Measurements from ENCODE around the gene PHF14. TPM values are rescaled to one million over a fixed set of nuclear protein-coding genes. Genes with fewer than 3 reads are reported as not detected.

The PHF14 gene
- total RNA-seq, 3 donors from 2014 or later, result 42.6 to 73.5 (median 66.9) TPM

DNA sequence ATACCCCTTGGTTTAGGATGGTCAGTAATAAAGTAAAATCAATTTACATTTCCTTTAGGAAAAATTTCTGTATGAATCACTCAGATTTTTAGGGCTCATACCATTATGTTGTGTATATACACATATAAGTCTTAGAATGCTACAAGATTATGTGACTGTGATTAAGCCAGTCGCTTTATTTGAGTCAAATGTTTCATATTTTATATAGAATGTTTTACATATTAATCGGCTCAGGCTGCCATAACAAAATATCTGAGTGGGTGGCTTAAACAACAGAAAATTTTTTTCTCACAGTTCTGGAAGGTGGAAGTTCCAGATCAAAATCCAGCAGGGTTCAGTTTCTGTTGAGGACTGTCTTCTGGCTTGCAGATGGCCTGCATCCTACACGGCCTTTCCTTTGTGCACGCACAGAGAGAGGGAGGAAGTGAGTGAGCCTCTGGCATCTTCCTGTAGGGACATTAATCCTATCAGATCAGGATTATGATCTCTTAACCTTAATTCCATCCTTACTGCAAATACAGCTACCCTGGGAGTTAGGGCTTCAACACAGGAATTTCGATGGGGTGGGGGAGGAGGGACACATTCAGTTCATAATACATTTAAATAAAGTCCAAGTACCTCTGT is 198.0 kb downstream of the PHF14 start:
- Histone ChIP-seq H3K27ac (no peak overlapping the region), H3K9me3 (no peaks in the 10 kb centered on the region), H3K4me3 (no peak overlapping the region), H3K4me1 (no peaks in the 10 kb centered on the region), H3K27me3 (no peaks in the 10 kb centered on the region), H3K36me3 (no peaks in the 10 kb centered on the region)
- intact Hi-C loops (cut with DNase I; ENCODE audit: low total_unique reads), result no loop called here
- DNase-seq (ENCODE audit: low spot score in 2 of 2), result no peak
- no peak for TF ChIP-seq POLR2A (IDR thresholded peaks at IDR 0.05)
- no peak for TF ChIP-seq POLR2AphosphoS5 (IDR thresholded peaks at IDR 0.05)
- TF ChIP-seq, protein P1, sequence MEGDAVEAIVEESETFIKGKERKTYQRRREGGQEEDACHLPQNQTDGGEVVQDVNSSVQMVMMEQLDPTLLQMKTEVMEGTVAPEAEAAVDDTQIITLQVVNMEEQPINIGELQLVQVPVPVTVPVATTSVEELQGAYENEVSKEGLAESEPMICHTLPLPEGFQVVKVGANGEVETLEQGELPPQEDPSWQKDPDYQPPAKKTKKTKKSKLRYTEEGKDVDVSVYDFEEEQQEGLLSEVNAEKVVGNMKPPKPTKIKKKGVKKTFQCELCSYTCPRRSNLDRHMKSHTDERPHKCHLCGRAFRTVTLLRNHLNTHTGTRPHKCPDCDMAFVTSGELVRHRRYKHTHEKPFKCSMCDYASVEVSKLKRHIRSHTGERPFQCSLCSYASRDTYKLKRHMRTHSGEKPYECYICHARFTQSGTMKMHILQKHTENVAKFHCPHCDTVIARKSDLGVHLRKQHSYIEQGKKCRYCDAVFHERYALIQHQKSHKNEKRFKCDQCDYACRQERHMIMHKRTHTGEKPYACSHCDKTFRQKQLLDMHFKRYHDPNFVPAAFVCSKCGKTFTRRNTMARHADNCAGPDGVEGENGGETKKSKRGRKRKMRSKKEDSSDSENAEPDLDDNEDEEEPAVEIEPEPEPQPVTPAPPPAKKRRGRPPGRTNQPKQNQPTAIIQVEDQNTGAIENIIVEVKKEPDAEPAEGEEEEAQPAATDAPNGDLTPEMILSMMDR (IDR thresholded peaks at IDR 0.05), result no peak

DNA sequence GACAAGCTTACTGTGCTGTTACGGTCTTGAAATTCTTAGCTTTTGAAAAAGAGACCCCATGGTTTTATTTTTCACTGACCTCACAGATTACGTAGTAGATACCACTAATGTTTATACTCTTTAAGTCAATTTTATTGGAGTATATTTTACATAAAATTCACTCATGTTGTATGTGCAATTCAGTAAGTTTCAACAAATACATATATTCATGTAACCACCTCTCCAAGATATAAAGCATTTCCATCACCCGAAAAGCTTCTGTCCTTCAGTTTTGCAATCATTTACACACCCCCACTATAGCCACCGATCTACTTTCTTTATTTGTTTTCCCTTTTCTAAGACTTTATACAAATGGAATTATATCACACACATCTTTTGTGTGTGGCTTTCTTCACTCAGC is 199.2 kb downstream of the PHF14 start:
- no peak for TF ChIP-seq POLR2A (IDR thresholded peaks at IDR 0.05)
- TF ChIP-seq, protein P1 (IDR thresholded peaks at IDR 0.05), result no peak
- no peak for TF ChIP-seq POLR2AphosphoS5 (IDR thresholded peaks at IDR 0.05)
- intact Hi-C loops (cut with DNase I; ENCODE audit: low total_unique reads), result no loop called here
- H3K36me3 ChIP-seq, result no peaks in the 10 kb centered on the region
- H3K27me3 ChIP-seq, result no peaks in the 10 kb centered on the region
- no peak overlapping the region for H3K4me3 ChIP-seq
- no peak overlapping the region for H3K27ac ChIP-seq
- no peaks in the 10 kb centered on the region for H3K9me3 ChIP-seq
- H3K4me1 ChIP-seq, result no peaks in the 10 kb centered on the region
- no peak for DNase-seq (ENCODE audit: low spot score in 2 of 2)

DNA sequence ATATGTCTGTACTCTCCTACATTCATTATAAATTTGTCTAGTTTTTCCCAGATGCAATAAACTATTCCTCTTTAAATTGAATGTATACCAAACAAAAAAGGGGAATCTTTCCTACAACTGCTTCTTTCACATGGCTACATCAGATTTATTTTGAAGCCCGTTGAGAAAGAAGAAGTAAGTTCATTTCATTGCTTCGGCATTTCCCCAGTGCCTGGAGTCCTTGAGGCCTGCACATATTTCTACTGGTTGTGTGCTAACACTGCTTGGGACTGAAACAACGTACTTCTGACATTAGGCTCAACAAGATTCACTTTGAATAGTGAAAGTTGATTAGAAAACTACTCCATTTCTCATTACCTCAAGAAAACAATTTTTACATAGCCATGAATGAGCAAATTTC is 201.7 kb downstream of the PHF14 start:
- intact Hi-C loops (cut with DNase I; ENCODE audit: low total_unique reads), result no loop called here
- no peak overlapping the region for H3K27ac ChIP-seq
- H3K27me3 ChIP-seq, result no peaks in the 10 kb centered on the region
- H3K4me3 ChIP-seq, result no peak overlapping the region
- no peaks in the 10 kb centered on the region for H3K36me3 ChIP-seq
- no peaks in the 10 kb centered on the region for H3K9me3 ChIP-seq
- TF ChIP-seq POLR2AphosphoS5 (IDR thresholded peaks at IDR 0.05) (no peak), POLR2A (IDR thresholded peaks at IDR 0.05) (no peak)
- TF ChIP-seq, protein P1 (IDR thresholded peaks at IDR 0.05), result no peak
- DNase-seq (ENCODE audit: low spot score in 2 of 2), result no peak
- H3K4me1 ChIP-seq, result no peaks in the 10 kb centered on the region

DNA sequence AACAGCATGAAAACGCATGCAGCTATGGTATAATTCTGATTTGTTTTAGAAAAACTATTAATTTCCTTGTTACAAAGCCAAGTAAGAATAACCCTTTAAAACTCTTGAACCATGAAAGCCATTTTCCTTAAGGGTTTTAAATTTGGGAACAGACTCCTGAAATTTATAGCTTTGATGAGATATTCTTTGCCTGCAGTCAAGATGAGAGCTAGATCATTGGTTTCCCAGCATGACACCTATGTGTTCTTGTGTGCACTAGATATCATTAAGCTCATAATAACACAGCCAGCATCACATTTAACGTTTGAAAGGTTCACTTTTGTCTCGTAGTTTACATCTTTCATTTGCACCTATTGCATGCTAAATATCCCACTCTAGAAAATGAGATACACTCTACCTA is 202.2 kb downstream of the PHF14 start:
- Histone ChIP-seq H3K4me1 (no peaks in the 10 kb centered on the region), H3K36me3 (no peaks in the 10 kb centered on the region), H3K27me3 (no peaks in the 10 kb centered on the region), H3K4me3 (no peak overlapping the region), H3K9me3 (no peaks in the 10 kb centered on the region), H3K27ac (no peak overlapping the region)
- DNase-seq (ENCODE audit: low spot score in 2 of 2), result no peak
- TF ChIP-seq POLR2A (IDR thresholded peaks at IDR 0.05), result no peak
- no peak for TF ChIP-seq POLR2AphosphoS5 (IDR thresholded peaks at IDR 0.05)
- TF ChIP-seq, protein P1 (IDR thresholded peaks at IDR 0.05), result no peak
- intact Hi-C loops (cut with DNase I; ENCODE audit: low total_unique reads), result no loop called here

DNA sequence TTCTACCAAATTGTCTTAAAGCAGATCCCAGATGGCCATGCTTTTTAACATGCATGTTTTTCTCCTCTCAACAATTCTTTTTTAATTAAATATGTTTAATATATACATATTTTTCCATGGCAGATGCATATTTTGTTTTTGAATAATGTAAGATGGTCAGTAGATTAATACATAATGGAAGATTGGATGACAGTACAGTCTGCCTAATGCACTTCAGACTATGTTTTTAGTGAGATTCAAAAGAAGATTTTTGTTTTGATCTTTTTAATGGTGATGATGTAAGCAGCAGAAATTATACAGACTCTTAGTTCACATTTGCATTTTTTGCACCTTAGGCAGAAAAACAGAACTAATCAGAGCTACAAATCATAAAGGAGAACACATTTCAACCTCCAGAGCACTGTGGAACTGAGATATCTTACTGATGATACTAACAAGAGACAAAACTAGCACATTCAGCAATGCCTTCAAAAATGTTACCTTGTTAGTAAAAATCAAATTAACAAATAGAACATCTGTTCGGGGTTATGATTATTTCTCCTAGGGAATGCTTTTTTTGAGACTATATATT is 203.4 kb downstream of the PHF14 start:
- TF ChIP-seq POLR2AphosphoS5 (IDR thresholded peaks at IDR 0.05) (no peak), POLR2A (IDR thresholded peaks at IDR 0.05) (no peak)
- TF ChIP-seq, protein P1 (IDR thresholded peaks at IDR 0.05), result no peak
- Histone ChIP-seq H3K36me3 (no peaks in the 10 kb centered on the region), H3K4me3 (no peak overlapping the region), H3K27me3 (no peaks in the 10 kb centered on the region), H3K9me3 (no peaks in the 10 kb centered on the region), H3K27ac (no peak overlapping the region), H3K4me1 (no peaks in the 10 kb centered on the region)
- no peak for DNase-seq (ENCODE audit: low spot score in 2 of 2)
- intact Hi-C loops (cut with DNase I; ENCODE audit: low total_unique reads), result no loop called here
